Prostate gland (tissue), 2 donors: ENCODE results near the gene EHD1. TPM values are rescaled to one million over a fixed set of nuclear protein-coding genes. Genes with fewer than 3 reads are reported as not detected.

Source experiments
- DNase-seq: peaks from one replicate; pipeline ENCODE4 v3.0.0-alpha.2; 2019; ENCODE audit warnings: low spot score
- H3K27ac ChIP-seq, 2 donors: fragments of 200-600 bp; sonication (generic); 2 replicates each; pipeline ENCODE4 v1.5.1; 2017 to 2019
- H3K27me3 ChIP-seq: fragments of 200-600 bp; sonication (generic); replicated peaks from 2 replicates; pipeline ENCODE4 v1.5.1; 2019; ENCODE audit not compliant: insufficient read depth
- H3K36me3 ChIP-seq, 2 donors: fragments of 200-600 bp; sonication (generic); 1 replicate in 1 of 2; 2 replicates in 1 of 2; pipeline versions ENCODE4 v1.5.1 to v1.8.1; 2017 to 2019
- H3K4me1 ChIP-seq: fragments of 200-600 bp; sonication (generic); replicated peaks from 2 replicates; pipeline ENCODE4 v1.5.1; 2019
- H3K4me3 ChIP-seq, 2 donors: fragments of 200-600 bp; sonication (generic); 2 replicates each; pipeline ENCODE4 v1.5.1; 2017 to 2019
- H3K9me3 ChIP-seq: fragments of 200-600 bp; sonication (generic); 2 replicates; pipeline ENCODE4 v1.5.1; 2017
- POLR2A ChIP-seq: fragments of 450-650 bp; IDR thresholded peaks from one replicate; pipeline ENCODE4 v1.6.1; 2016; ENCODE audit warnings: antibody characterized with exemption, mild to moderate bottlenecking
- POLR2AphosphoS5 ChIP-seq: sonication (generic); formaldehyde crosslinking; IDR thresholded peaks from one replicate; pipeline ENCODE4 v1.6.1; 2017; ENCODE audit warnings: antibody characterized with exemption
- WGBS: methylation state at CpG from one replicate; pipeline ENCODE4 v1.1.5; 2018; 5-methylcytosine and 5-hydroxymethylcytosine counted together
- intact Hi-C: fragments of 100-400 bp; cut with DNase I; formaldehyde crosslinking; loops from one replicate; pipeline ENCODE4 v1.14.2; 2022
- total RNA-seq, 2 donors: library from RNA; depleted of rRNA; stranded (reverse); fragments of >200 nt; gene quantifications; one replicate each; pipeline ENCODE4 v1.1.0, GENCODE V29; 2016
- TF ChIP-seq, protein P1 (sequence below), 4 experiments: fragments of 200-600 bp in 2 of 4; fragments of 450-650 bp in 2 of 4; sonication (generic) in 2 of 4; IDR thresholded peaks; 1 replicate in 3 of 4; 2 replicates in 1 of 4; pipeline ENCODE4 v1.5.1; 2016 to 2019; ENCODE audit warnings: antibody characterized with exemption in 4 of 4, mild to moderate bottlenecking in 2 of 4, moderate library complexity in 2 of 4

The EHD1 gene
- total RNA-seq, 2 donors from 2014 or later = 38.8 to 104 TPM

DNA sequence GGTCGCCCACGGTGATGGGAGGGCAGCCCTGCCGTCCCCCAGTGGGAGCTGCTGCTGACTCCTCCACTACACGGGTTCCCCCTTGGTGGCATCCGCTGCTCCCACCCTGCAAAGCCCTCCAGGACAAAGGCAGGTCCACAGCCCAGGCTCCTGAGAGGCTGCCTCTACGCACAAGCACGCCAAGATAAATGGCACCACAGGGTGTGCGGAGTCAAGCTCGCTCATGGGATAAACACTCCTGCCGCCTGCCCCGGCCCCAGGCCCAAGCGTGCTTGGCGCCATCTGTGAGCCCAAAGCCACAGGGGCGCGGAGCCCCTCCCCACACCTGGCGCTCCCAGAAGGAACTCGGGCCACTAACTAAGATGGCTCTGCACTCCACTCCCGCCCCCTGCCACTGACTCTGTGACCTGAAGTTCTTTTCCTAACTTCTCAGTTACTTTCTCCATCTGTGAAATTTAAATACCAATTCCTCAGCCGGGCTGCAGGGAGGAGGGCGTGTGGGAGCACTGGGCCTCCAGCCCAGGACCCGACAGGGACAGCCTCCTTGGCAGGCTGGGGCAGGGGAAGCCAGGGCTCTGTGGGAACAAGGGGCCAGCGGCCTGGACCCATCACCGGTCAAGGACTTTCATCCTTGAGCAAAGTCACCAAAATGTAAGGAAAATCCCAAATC is 14.9 kb downstream of the EHD1 start:
- 48% methylated on average over 23 of the region's 23 CpGs for WGBS
- TF ChIP-seq POLR2AphosphoS5 (no peak), POLR2A (no peak)
- TF ChIP-seq, protein P1, sequence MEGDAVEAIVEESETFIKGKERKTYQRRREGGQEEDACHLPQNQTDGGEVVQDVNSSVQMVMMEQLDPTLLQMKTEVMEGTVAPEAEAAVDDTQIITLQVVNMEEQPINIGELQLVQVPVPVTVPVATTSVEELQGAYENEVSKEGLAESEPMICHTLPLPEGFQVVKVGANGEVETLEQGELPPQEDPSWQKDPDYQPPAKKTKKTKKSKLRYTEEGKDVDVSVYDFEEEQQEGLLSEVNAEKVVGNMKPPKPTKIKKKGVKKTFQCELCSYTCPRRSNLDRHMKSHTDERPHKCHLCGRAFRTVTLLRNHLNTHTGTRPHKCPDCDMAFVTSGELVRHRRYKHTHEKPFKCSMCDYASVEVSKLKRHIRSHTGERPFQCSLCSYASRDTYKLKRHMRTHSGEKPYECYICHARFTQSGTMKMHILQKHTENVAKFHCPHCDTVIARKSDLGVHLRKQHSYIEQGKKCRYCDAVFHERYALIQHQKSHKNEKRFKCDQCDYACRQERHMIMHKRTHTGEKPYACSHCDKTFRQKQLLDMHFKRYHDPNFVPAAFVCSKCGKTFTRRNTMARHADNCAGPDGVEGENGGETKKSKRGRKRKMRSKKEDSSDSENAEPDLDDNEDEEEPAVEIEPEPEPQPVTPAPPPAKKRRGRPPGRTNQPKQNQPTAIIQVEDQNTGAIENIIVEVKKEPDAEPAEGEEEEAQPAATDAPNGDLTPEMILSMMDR (IDR thresholded peaks at IDR 0.05) = no peak
- Histone ChIP-seq H3K4me1 (peaks cover 14% of the 10 kb centered on the region), H3K27ac (peak overlapping the region; percentile 80 to 82), H3K27me3 (no peaks in the 10 kb centered on the region), H3K36me3 (no peaks in the 10 kb centered on the region), H3K4me3 (no peak overlapping the region), H3K9me3 (no peaks in the 10 kb centered on the region)
- intact Hi-C loops = no loop called here
- no peak for DNase-seq

GRCh38 chr11:64862987-64863390 is 15.4 kb downstream of the EHD1 start:
- Histone ChIP-seq H3K4me1 (peaks cover 14% of the 10 kb centered on the region), H3K36me3 (no peaks in the 10 kb centered on the region), H3K9me3 (no peaks in the 10 kb centered on the region), H3K27ac (peak overlapping the region; percentile 80 to 82), H3K4me3 (no peak overlapping the region), H3K27me3 (no peaks in the 10 kb centered on the region)
- TF ChIP-seq POLR2AphosphoS5 (no peak), POLR2A (no peak)
- TF ChIP-seq, protein P1 (IDR thresholded peaks at IDR 0.05) = no peak
- intact Hi-C loops = no loop called here
- no peak for DNase-seq
- WGBS = 34% methylated on average over 9 of the region's 9 CpGs

DNA sequence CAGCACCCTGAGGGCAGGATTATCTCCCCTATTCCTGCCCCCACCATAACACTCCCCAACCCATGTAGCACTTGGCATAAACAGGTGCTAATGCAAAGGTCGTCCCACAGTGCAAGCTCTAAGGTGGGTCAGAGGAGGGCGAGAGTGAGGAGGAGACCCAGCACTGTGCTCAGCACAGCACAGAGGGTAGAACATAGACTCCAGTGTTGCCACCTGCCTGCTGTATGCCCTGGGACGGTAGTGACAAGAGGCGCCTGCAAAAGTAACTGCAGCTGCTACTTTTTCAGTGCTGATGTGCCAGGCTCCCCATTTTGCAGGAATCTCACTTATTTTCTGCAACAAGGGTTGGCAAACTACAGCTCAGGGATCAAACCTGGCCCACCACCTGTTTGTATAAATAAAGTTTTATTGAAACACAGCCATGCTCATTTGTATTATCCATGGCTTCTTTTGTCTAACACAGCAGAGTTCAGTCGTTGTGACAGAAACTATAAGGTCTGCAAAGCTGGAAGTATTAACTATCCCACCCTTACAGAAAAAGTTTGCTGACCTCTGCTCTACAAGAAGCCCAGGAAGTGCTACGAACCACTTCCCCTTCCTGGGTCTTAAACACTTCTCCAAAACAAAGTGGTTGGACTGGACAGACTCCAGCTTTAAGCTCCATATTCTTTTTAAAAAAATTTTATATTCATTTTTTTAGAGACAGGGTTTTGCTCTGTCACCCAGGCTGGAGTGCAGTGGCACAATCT is 17.0 kb downstream of the EHD1 start:
- no peaks in the 10 kb centered on the region for H3K9me3 ChIP-seq
- no peak overlapping the region for H3K27ac ChIP-seq
- 93% methylated on average over 6 of the region's 6 CpGs for WGBS
- no peaks in the 10 kb centered on the region for H3K27me3 ChIP-seq
- no peak for TF ChIP-seq POLR2A
- TF ChIP-seq POLR2AphosphoS5 = no peak
- TF ChIP-seq, protein P1 (IDR thresholded peaks at IDR 0.05) = no peak
- no peak overlapping the region for H3K4me3 ChIP-seq
- peaks cover 14% of the 10 kb centered on the region for H3K4me1 ChIP-seq
- intact Hi-C loops = no loop called here
- no peaks in the 10 kb centered on the region for H3K36me3 ChIP-seq
- no peak for DNase-seq

DNA sequence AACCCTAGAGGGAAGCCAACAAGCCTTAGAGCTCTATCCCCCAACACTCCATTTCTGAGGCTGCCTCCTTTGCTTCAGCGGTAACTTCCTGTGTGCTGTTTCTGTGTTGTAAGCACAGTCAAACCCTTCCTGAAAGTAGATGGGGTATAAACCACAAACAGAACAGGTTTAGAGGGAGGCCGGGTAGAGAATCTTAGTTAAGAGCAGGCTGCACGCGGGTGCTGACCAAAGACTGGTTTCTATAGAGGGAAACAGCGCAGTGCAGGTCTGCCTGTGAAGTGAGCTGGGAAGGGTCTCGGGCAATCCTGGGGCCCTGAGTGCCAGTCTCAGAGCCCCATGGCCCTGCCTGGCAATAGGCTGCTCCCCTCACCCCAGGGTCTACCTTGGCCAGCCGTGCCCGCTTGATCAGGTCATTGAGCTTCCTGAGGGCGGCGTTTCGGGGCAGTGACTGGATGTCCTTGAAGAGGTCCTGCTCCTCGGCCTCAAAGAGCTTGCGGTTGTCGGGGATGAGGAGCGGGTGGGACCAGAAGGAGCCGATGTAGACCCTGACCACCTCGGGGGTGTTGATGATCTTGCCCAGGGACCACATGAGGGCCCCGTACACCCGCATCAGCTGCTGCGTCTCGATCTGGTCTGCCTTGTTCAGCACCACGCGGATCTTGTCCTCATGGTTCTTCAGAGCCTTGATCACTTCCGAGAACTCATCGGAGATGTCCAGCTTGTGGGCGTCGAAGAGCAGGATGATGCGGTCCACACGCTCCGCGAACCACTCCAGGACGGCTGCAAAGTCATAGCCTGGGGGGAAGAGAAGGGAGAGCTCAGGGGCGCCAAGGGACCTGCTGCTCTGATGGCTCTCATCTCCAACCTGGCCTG is 18.6 kb downstream of the EHD1 start:
- 91% methylated on average over 33 of the region's 33 CpGs for WGBS
- no peaks in the 10 kb centered on the region for H3K36me3 ChIP-seq

More for the DNA sequence above, 18.6 kb downstream of the EHD1 start:
- intact Hi-C loops = loop anchor here (10.0 kb wide), 1 partner anchor 255 kb away; the partner anchor contains the start of genes TM7SF2 and ZNHIT2
- TF ChIP-seq POLR2A (no peak), POLR2AphosphoS5 (no peak)
- TF ChIP-seq, protein P1 (IDR thresholded peaks at IDR 0.05) = no peak
- Histone ChIP-seq H3K9me3 (no peaks in the 10 kb centered on the region), H3K4me1 (peaks cover 7% of the 10 kb centered on the region), H3K27ac (no peak overlapping the region), H3K4me3 (no peak overlapping the region), H3K27me3 (no peaks in the 10 kb centered on the region)
- DNase-seq = no peak
